ENCODE measurements around the gene MDFIC2. TPM values are rescaled to one million over a fixed set of nuclear protein-coding genes. Genes with fewer than 3 reads are reported as not detected.
A peak's percentile ranks its signal among the peaks of the same experiment; 100 is the strongest.

MDFIC2 gene
- total and polyA plus RNA-seq, 4 donors, result not detected

- Histone ChIP-seq H3K9me3 (ENCODE audit: control insufficient read depth in 4 of 4, low read length in 3 of 4) (peaks cover 0 to 2% (median 0%) of the 10 kb centered on the region in 4 donors), H3K36me3 (ENCODE audit: control insufficient read depth in 4 of 4, insufficient read depth in 3 of 4, low read depth in 1 of 4, low read length in 3 of 4) (no peaks in the 10 kb centered on the region), H3K9ac (ENCODE audit: low read depth in 1 of 2, low read length in 2 of 2) (no peak overlapping the region), H3K4me1 (ENCODE audit: control insufficient read depth in 4 of 4, insufficient read depth in 4 of 4, low read length in 3 of 4) (no peaks in the 10 kb centered on the region), H3K4me3 (ENCODE audit: low read depth in 1 of 3, low read length in 3 of 3) (no peak overlapping the region), H3K27ac (ENCODE audit: low read depth in 1 of 2, low read length in 2 of 2) (no peak overlapping the region), H3K27me3 (ENCODE audit: control insufficient read depth in 4 of 4, insufficient read depth in 4 of 4, low read length in 3 of 4) (no peaks in the 10 kb centered on the region)
- no peak for DNase-seq (ENCODE audit: low spot score)
- 39% methylated on average over 3 of the region's 3 CpGs for WGBS
- TF ChIP-seq YY1 (IDR thresholded peaks at IDR 0.05) (no peak), ZBTB33 (IDR thresholded peaks at IDR 0.05) (no peak), CTCF (IDR thresholded peaks at IDR 0.05; ENCODE audit: low read depth, low read length, missing input control) (peak; percentile 86), RAD21 (IDR thresholded peaks at IDR 0.05) (peak; percentile 91), ATF3 (IDR thresholded peaks at IDR 0.05) (no peak), HNF4A (conservative IDR thresholded peaks at IDR 0.05) (no peak)
Measured at GRCh38 chr3:70358978-70359580, 46.6 kb upstream of the MDFIC2 start.

GRCh38 chr3:70352215-70352614 is 39.8 kb upstream of the MDFIC2 start:
- DNase-seq (ENCODE audit: low spot score), result no peak
- H3K9me3 ChIP-seq (ENCODE audit: control insufficient read depth in 4 of 4, low read length in 3 of 4), result peaks cover 0 to 4% (median 1%) of the 10 kb centered on the region in 4 donors

GRCh38 chr3:70342149-70342548 is 29.7 kb upstream of the MDFIC2 start:
- DNase-seq (ENCODE audit: low spot score), result no peak
- H3K27ac ChIP-seq (ENCODE audit: low read depth in 1 of 2, low read length in 2 of 2), result no peak overlapping the region
- H3K9ac ChIP-seq (ENCODE audit: low read depth in 1 of 2, low read length in 2 of 2), result no peak overlapping the region
- no peaks in the 10 kb centered on the region for H3K4me1 ChIP-seq (ENCODE audit: control insufficient read depth in 4 of 4, insufficient read depth in 4 of 4, low read length in 3 of 4)
- WGBS, result 59% methylated on average over 1 of the region's 1 CpG
- H3K4me3 ChIP-seq (ENCODE audit: low read depth in 1 of 3, low read length in 3 of 3), result no peak overlapping the region
- H3K36me3 ChIP-seq (ENCODE audit: control insufficient read depth in 4 of 4, insufficient read depth in 3 of 4, low read depth in 1 of 4, low read length in 3 of 4), result no peaks in the 10 kb centered on the region
- no peaks in the 10 kb centered on the region for H3K9me3 ChIP-seq (ENCODE audit: control insufficient read depth in 4 of 4, low read length in 3 of 4)
- no peaks in the 10 kb centered on the region for H3K27me3 ChIP-seq (ENCODE audit: control insufficient read depth in 4 of 4, insufficient read depth in 4 of 4, low read length in 3 of 4)
- TF ChIP-seq FOXA2 (IDR thresholded peaks at IDR 0.05), result no peak
- TF ChIP-seq GABPA (IDR thresholded peaks at IDR 0.05 in 1 of 2, conservative IDR thresholded peaks at IDR 0.05 in 1 of 2), result no peak
- no peak for TF ChIP-seq ZBTB33 (IDR thresholded peaks at IDR 0.05)
- TF ChIP-seq RXRA (IDR thresholded peaks at IDR 0.05), result no peak
- no peak for TF ChIP-seq YY1 (IDR thresholded peaks at IDR 0.05)
- TF ChIP-seq RAD21 (IDR thresholded peaks at IDR 0.05), result no peak
- no peak for TF ChIP-seq TAF1 (conservative IDR thresholded peaks at IDR 0.05)
- TF ChIP-seq SP1 (IDR thresholded peaks at IDR 0.05), result no peak
- no peak for TF ChIP-seq REST (IDR thresholded peaks at IDR 0.05)
- no peak for TF ChIP-seq JUND (IDR thresholded peaks at IDR 0.05)
- TF ChIP-seq HNF4G (IDR thresholded peaks at IDR 0.05), result no peak
- no peak for TF ChIP-seq HNF4A (conservative IDR thresholded peaks at IDR 0.05)
- no peak for TF ChIP-seq CTCF (IDR thresholded peaks at IDR 0.05; ENCODE audit: low read depth, low read length, missing input control)

More at GRCh38 chr3:70352215-70352614, 39.8 kb upstream of the MDFIC2 start:
- Histone ChIP-seq H3K27me3 (ENCODE audit: control insufficient read depth in 4 of 4, insufficient read depth in 4 of 4, low read length in 3 of 4) (peaks cover 0 to 6% (median 0%) of the 10 kb centered on the region in 4 donors), H3K27ac (ENCODE audit: low read depth in 1 of 2, low read length in 2 of 2) (no peak overlapping the region), H3K4me3 (ENCODE audit: low read depth in 1 of 3, low read length in 3 of 3) (no peak overlapping the region), H3K36me3 (ENCODE audit: control insufficient read depth in 4 of 4, insufficient read depth in 3 of 4, low read depth in 1 of 4, low read length in 3 of 4) (no peaks in the 10 kb centered on the region), H3K4me1 (ENCODE audit: control insufficient read depth in 4 of 4, insufficient read depth in 4 of 4, low read length in 3 of 4) (no peaks in the 10 kb centered on the region), H3K9ac (ENCODE audit: low read depth in 1 of 2, low read length in 2 of 2) (no peak overlapping the region)
- no peak for TF ChIP-seq FOXA1 (IDR thresholded peaks at IDR 0.05)
- TF ChIP-seq SP1 (IDR thresholded peaks at IDR 0.05), result no peak
